Prostate gland (tissue), 2 donors: ENCODE data around the gene ZKSCAN2.

Experiments
- CTCF ChIP-seq, 4 experiments: fragments of 200-600 bp in 2 of 4; fragments of 450-650 bp in 2 of 4; sonication (generic) in 2 of 4; IDR thresholded peaks; 1 replicate in 3 of 4; 2 replicates in 1 of 4; pipeline ENCODE4 v1.5.1; 2016 to 2019; ENCODE audit warnings: antibody characterized with exemption in 4 of 4, mild to moderate bottlenecking in 2 of 4, moderate library complexity in 2 of 4
- POLR2A ChIP-seq: fragments of 450-650 bp; IDR thresholded peaks from one replicate; pipeline ENCODE4 v1.6.1; 2016; ENCODE audit warnings: antibody characterized with exemption, mild to moderate bottlenecking
- POLR2AphosphoS5 ChIP-seq: sonication (generic); formaldehyde crosslinking; IDR thresholded peaks from one replicate; pipeline ENCODE4 v1.6.1; 2017; ENCODE audit warnings: antibody characterized with exemption

DNA sequence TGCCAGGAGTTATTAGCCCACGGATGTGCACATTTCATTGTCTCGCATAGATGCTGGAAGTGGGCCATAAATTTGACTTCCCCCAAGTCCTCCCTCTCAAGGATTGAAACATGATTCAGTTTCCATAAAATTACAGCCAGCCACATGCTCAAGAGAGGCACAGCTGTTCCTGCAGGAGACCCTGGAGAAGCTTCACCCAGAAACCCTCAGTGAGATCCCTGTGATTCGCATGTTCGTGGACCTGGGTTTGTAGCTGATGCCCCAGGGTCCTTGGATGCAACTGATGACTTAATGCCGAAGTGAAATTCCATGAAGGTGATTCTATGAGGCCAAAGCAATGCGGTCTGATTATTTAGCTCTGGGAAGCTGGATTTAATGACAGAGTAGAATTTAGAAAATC, 65.5 kb downstream of the ZKSCAN2 start:
- TF ChIP-seq POLR2AphosphoS5, result no peak
- no peak for TF ChIP-seq CTCF (IDR thresholded peaks at IDR 0.05)
- TF ChIP-seq POLR2A, result no peak
